Endothelial cell (in vitro differentiated cells): ENCODE data around the gene ANKRD9. TPM values are rescaled to one million over a fixed set of nuclear protein-coding genes. Genes with fewer than 3 reads are reported as not detected.
"Not testable (repeated sequence)": the region's sequence is repeated elsewhere in the genome, so short reads cannot be mapped to it uniquely, and the experiment has no call there.

Experiments used
- DNase-seq: peaks from one replicate; pipeline ENCODE4 v3.0.0; 2021; ENCODE audit warnings: low spot score
- H3K27ac Mint-ChIP-seq: one replicate; pipeline ENCODE4 v1.8.0; 2021; ENCODE audit warnings: mixed read lengths, inconsistent platforms; ENCODE audit not compliant: unreplicated experiment
- H3K27me3 Mint-ChIP-seq: one replicate; pipeline ENCODE4 v1.8.0; 2021; ENCODE audit warnings: mild to moderate bottlenecking, moderate library complexity, mixed read lengths, inconsistent platforms; ENCODE audit not compliant: unreplicated experiment
- H3K36me3 Mint-ChIP-seq: one replicate; pipeline ENCODE4 v1.8.0; 2021; ENCODE audit warnings: mild to moderate bottlenecking, low read depth, mixed read lengths, inconsistent platforms; ENCODE audit not compliant: unreplicated experiment
- H3K4me1 Mint-ChIP-seq: one replicate; pipeline ENCODE4 v1.8.0; 2021; ENCODE audit warnings: mild to moderate bottlenecking, mixed read lengths, inconsistent platforms; ENCODE audit not compliant: unreplicated experiment
- H3K4me3 Mint-ChIP-seq: one replicate; pipeline ENCODE4 v1.8.0; 2021; ENCODE audit warnings: mild to moderate bottlenecking, mixed read lengths, inconsistent platforms; ENCODE audit not compliant: unreplicated experiment
- H3K9me3 Mint-ChIP-seq: one replicate; pipeline ENCODE4 v1.8.0; 2021; ENCODE audit warnings: mixed read lengths, inconsistent platforms; ENCODE audit not compliant: unreplicated experiment
- CTCF ChIP-seq: fragments of 200-600 bp; sonication (generic); IDR thresholded peaks from one replicate; pipeline ENCODE4 v1.5.0; 2021; ENCODE audit warnings: antibody characterized with exemption; ENCODE audit not compliant: unreplicated experiment
- total RNA-seq: library from RNA; stranded (reverse); fragmentation: NEBNext Ultra II Directional; extraction: Animal tissue kit (Norgen Biotek cat#: 25700); gene quantifications from one replicate; pipeline ENCODE4 v1.2.1, GENCODE V29; 2021; ENCODE audit not compliant: unreplicated experiment

The ANKRD9 gene
- total RNA-seq, 1 donor from 2014 or later = 9.4 TPM

GRCh38 chr14:102544747-102545460, 35.3 kb upstream of the ANKRD9 start:
- peaks cover 7% of the 10 kb centered on the region for H3K4me1 Mint-ChIP-seq
- no peak overlapping the region for H3K4me3 Mint-ChIP-seq
- no peak for DNase-seq
- no peaks in the 10 kb centered on the region for H3K36me3 Mint-ChIP-seq
- H3K9me3 Mint-ChIP-seq = no peaks in the 10 kb centered on the region
- H3K27ac Mint-ChIP-seq = no peak overlapping the region
- peaks cover 16% of the 10 kb centered on the region for H3K27me3 Mint-ChIP-seq
- no peak for TF ChIP-seq CTCF

DNA sequence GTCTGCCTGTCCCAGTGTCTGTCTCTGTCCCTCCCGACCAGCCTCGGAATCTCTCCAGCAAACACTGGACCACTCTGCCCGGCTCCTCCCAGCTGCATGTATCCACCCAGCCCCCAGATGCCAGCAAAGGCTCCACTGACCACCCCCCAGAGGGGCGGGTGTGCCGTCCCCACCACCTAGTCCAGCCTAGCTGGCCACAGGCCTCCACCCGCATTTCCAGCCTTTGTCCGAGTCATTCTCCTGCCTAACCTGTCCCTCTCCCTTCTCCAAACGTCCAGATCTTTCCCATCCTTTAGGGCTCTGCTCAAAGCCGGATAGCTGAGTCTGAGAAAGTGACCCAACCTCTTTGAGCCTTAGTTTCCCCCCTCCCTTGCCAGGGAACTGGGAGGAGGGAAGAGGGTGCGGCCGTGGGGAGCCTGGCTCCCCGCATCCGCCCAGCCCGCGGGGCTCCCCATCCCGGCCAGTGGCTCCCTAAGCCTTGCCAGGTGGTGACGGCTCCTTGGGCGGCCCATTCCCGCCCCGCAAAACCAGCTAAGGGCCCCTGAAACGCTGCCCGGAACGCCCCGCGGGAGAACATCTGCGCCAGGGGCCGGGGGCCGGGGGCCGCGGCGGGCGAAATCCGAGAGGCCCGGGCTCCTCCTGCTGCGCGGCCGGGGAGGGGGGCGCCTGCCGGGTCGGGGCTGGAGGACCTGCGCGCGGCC, 34.6 kb upstream of the ANKRD9 start:
- H3K27ac Mint-ChIP-seq = no peak overlapping the region
- no peak for DNase-seq
- H3K4me1 Mint-ChIP-seq = peaks cover 7% of the 10 kb centered on the region
- no peaks in the 10 kb centered on the region for H3K36me3 Mint-ChIP-seq
- no peaks in the 10 kb centered on the region for H3K9me3 Mint-ChIP-seq
- H3K4me3 Mint-ChIP-seq = no peak overlapping the region
- no peak for TF ChIP-seq CTCF
- H3K27me3 Mint-ChIP-seq = peaks cover 16% of the 10 kb centered on the region

DNA sequence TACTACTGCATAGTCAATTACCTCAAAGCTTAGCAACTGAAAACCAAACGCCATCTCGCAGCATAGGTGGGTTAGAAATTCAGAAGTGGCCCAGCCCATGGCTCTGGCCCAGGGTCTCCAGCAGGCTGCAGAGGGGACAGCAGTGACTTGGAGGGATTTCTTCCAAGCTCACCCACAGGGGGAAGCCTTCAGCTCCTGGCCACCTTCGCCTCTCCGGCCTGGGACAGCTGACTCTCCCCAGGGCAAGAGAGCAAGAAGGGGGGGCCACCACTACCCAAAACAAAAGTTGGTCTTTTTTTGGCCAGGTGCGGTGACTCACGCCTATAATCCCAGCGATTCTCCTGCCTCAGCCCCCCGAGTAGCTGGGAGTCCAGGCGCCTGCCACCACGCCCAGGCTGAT, 32.2 kb upstream of the ANKRD9 start:
- Mint-ChIP-seq H3K27ac (no peak overlapping the region), H3K4me3 (no peak overlapping the region), H3K9me3 (no peaks in the 10 kb centered on the region), H3K4me1 (peaks cover 7% of the 10 kb centered on the region), H3K36me3 (no peaks in the 10 kb centered on the region), H3K27me3 (peaks cover 9% of the 10 kb centered on the region)
- no peak for DNase-seq
- TF ChIP-seq CTCF = no peak

DNA sequence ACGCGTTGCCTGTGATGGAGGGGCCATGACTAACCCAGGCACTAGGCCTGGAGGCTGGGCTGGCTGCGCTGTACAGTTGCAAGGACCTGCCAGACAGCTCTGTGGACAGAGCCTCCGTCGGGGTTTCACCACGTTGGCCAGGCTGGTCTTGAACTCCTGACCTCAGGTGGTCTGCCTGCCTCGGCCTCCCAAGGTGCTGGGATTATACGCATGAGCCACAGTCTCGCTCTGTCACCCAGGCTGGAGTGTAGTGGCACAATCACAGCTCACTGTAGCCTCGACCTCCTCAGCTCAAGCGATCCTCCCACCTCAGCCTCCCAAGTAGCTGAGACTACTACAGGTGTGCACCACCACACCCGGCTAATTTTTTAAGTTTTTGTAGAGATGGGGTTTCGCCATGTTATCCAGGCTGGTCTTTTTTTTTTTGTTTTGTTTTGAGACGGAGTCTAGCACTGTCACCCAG, 31.5 kb upstream of the ANKRD9 start:
- not testable (repeated sequence) for H3K4me1 Mint-ChIP-seq, H3K4me3 Mint-ChIP-seq, H3K27ac Mint-ChIP-seq, H3K27me3 Mint-ChIP-seq, DNase-seq, H3K9me3 Mint-ChIP-seq, H3K36me3 Mint-ChIP-seq

DNA sequence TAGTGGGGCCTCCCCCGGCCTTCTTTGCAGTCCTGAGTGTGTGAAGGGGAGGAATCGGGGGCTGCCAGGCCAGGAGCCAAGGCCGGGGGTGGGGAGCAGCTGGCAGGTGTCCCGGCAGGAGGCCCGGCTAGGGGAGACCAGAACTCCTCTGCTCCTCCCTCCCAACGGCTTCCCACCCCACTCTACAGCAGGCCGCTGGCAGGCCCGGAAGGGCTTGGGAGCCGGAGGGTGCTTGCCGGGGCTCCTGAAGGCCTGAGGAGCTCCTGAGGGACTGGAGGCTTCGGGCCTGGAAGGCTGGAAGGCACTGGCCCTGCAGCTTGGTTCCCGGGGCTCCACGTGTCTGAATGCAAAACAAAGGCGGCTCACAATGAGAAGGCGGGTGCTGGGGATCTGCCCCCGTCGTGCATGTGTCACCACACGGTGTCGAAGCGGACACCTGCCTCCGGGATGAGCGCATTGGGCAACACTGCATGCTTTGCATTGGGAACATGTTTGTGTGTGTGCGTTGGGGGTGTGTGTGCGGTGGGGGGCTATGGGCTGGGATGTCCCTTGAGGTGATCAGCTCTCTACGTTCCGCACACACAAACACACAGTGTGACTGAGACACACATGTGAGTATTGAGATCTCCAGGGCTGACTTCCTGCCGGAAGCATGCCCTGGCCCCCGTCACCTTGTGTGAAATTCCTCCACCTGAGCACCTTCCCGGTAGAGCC, 30.9 kb upstream of the ANKRD9 start:
- no peaks in the 10 kb centered on the region for H3K9me3 Mint-ChIP-seq
- H3K27ac Mint-ChIP-seq = no peak overlapping the region
- peaks cover 2% of the 10 kb centered on the region for H3K27me3 Mint-ChIP-seq
- no peak overlapping the region for H3K4me3 Mint-ChIP-seq
- H3K4me1 Mint-ChIP-seq = peaks cover 3% of the 10 kb centered on the region
- no peak for DNase-seq
- TF ChIP-seq CTCF = no peak
- H3K36me3 Mint-ChIP-seq = no peaks in the 10 kb centered on the region
